Osteoblast (primary cell): ENCODE results near the gene LY6G6D. TPM values are rescaled to one million over a fixed set of nuclear protein-coding genes. Genes with fewer than 3 reads are reported as not detected.
A peak's percentile ranks its signal among the peaks of the same experiment; 100 is the strongest.

Experiments used
- DNase-seq: peaks from one replicate; pipeline ENCODE4 v3.0.0; 2011; ENCODE audit warnings: low spot score, mixed read lengths; ENCODE audit not compliant: insufficient read length; ENCODE audit errors: missing footprints
- H2AFZ ChIP-seq: 2 replicates; pipeline ENCODE4 v1.6.0; 2011; ENCODE audit warnings: mild to moderate bottlenecking, low read length
- H3K27ac ChIP-seq: 2 replicates; pipeline ENCODE4 v1.5.1; 2011; ENCODE audit warnings: mild to moderate bottlenecking, low read depth, low read length, moderate library complexity
- H3K27me3 ChIP-seq: 2 replicates; pipeline ENCODE4 v1.6.0; 2012; ENCODE audit warnings: mild to moderate bottlenecking, control low read depth, inconsistent platforms, low read length, moderate library complexity; ENCODE audit not compliant: insufficient read depth
- H3K36me3 ChIP-seq: 2 replicates; pipeline ENCODE4 v1.5.1; 2011; ENCODE audit warnings: mild to moderate bottlenecking, low read length, control low read depth, moderate library complexity; ENCODE audit not compliant: insufficient read depth
- H3K4me1 ChIP-seq: 2 replicates; pipeline ENCODE4 v1.5.1; 2011; ENCODE audit warnings: mild to moderate bottlenecking, low read length, control low read depth, moderate library complexity; ENCODE audit not compliant: insufficient read depth
- H3K4me2 ChIP-seq: 2 replicates; pipeline ENCODE4 v1.6.0; 2011; ENCODE audit warnings: mild to moderate bottlenecking, low read length; ENCODE audit not compliant: insufficient read depth
- H3K4me3 ChIP-seq: fragments of 200-600 bp; sonication (generic); 3 replicates; pipeline ENCODE4 v1.5.1; 2012; ENCODE audit warnings: mild to moderate bottlenecking, low read length, inconsistent platforms; ENCODE audit not compliant: insufficient read depth
- H3K79me2 ChIP-seq: 2 replicates; pipeline ENCODE4 v1.6.0; 2012; ENCODE audit warnings: mild to moderate bottlenecking, low read length, control low read depth, inconsistent platforms; ENCODE audit not compliant: insufficient read depth
- H3K9me3 ChIP-seq: 2 replicates; pipeline ENCODE4 v1.5.1; 2011; ENCODE audit warnings: low read depth, low read length, control low read depth
- H4K20me1 ChIP-seq: 2 replicates; pipeline ENCODE4 v1.6.0; 2012; ENCODE audit warnings: mild to moderate bottlenecking, low read length, control low read depth; ENCODE audit not compliant: insufficient read depth
- CTCF ChIP-seq: IDR thresholded peaks from 2 replicates; pipeline ENCODE4 v1.5.1; 2011; ENCODE audit warnings: mild to moderate bottlenecking, low read depth, low read length, moderate library complexity; ENCODE audit errors: extremely low read depth
- total RNA-seq: library from RNA; depleted of rRNA; stranded (reverse); fragments of >200 nt; gene quantifications from 2 replicates; pipeline ENCODE4 v1.2.3, GENCODE V29; 2012

LY6G6D gene
- total RNA-seq, 1 donor = not detected

GRCh38 chr6:31687321-31687720 lies 27.8 kb upstream of the LY6G6D start:
- peaks cover 60% of the 10 kb centered on the region for H3K36me3 ChIP-seq
- no peaks in the 10 kb centered on the region for H3K4me1 ChIP-seq
- H4K20me1 ChIP-seq = peaks cover 5% of the 10 kb centered on the region
- TF ChIP-seq CTCF = no peak
- H3K27me3 ChIP-seq = no peaks in the 10 kb centered on the region
- no peak overlapping the region for H3K27ac ChIP-seq
- no peaks in the 10 kb centered on the region for H3K79me2 ChIP-seq
- no peak for DNase-seq
- no peaks in the 10 kb centered on the region for H3K9me3 ChIP-seq
- no peak overlapping the region for H3K4me2 ChIP-seq
- H2AFZ ChIP-seq = no peak overlapping the region
- H3K4me3 ChIP-seq = no peak overlapping the region

DNA sequence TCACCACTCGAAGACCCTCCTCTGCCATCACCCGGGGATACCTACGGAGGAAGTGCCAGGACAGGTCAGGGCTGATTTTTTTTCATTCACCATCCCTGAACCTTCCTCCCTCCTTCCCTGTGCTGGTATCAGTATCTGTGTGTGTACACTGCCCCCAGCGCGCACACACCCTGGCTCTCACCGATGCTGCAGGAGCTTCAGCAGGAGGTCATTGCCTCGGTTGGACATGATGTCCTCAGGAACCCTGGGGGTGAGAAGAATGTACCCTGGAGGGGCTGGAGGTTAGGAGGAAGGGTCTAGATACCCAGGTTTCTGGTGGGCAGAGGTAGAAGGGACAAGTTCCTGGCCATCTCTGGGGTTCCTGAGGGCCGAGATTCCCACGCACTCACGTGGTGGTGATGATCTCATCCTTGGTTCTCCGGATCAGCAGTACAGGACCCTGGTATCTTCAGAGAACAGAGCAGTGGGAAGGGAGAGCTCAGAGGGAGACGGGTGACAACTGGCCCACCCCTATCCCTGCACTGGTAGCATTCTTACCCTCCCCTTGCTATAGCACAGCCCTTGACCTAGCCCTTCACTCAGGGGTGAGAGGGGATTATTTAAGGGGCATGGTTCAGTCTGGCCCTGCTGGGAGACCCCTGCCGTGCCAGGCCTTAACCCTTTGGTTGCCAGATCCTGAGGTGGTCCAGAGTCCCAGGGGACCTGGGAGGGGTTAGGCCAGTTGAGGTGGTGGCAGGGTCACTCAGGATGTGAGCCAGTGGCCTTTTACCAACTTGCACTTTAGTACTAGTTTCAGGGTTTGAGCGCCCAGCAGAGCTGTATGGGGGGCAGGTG lies 27.1 kb upstream of the LY6G6D start:
- DNase-seq = no peak
- peaks cover 66% of the 10 kb centered on the region for H3K36me3 ChIP-seq

DNA sequence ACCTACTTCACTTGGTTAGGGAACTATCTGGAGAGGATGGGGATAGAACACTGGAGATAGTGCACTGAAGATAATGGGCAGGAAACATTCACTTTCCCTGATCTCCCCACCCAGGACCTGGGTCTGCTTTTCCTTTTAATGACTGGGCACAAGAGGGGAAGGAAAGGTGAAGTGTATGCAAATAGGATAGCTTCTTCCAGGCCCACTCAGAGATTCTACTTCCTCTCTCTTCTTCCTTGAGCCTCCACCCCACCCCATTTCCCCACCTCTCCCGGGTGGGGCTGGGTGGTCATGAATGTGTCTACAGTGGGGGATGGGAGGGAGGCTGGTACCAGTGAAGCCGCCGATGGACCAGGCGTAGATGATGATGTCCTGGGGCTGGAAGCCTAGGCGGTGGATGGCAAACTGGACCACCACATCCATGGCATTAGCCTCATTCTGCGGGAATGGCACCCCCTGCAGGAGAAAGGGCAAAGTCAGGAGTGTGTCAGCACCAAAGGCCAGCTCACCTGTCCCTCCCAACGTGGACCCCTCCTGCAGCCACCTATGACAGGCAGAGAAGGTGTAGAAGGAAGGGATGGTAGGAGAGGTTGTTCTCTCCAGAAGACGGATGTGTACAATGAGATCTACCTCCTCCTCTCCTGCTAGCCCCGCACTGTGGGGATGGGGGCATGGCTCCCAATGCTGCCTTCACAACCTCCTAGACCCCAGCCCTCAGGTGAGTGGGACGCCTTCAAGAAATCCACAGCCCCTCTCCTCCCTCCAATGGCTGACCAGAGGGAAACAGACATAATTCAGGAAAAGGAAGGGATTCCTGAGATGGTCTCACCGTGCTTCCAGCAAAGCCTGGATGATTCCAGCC lies 25.7 kb upstream of the LY6G6D start:
- Histone ChIP-seq H4K20me1 (peaks cover 5% of the 10 kb centered on the region), H2AFZ (no peak overlapping the region), H3K4me3 (no peak overlapping the region), H3K36me3 (peaks cover 70% of the 10 kb centered on the region), H3K27me3 (no peaks in the 10 kb centered on the region), H3K4me2 (no peak overlapping the region), H3K9me3 (no peaks in the 10 kb centered on the region), H3K4me1 (no peaks in the 10 kb centered on the region), H3K27ac (no peak overlapping the region), H3K79me2 (no peaks in the 10 kb centered on the region)
- DNase-seq = no peak
- peak; percentile 50 for TF ChIP-seq CTCF

More for the DNA sequence above, 27.1 kb upstream of the LY6G6D start:
- H3K4me3 ChIP-seq = no peak overlapping the region
- no peak overlapping the region for H2AFZ ChIP-seq
- H3K4me2 ChIP-seq = no peak overlapping the region
- H3K27ac ChIP-seq = no peak overlapping the region
- no peaks in the 10 kb centered on the region for H3K27me3 ChIP-seq
- H4K20me1 ChIP-seq = peaks cover 5% of the 10 kb centered on the region
- H3K9me3 ChIP-seq = no peaks in the 10 kb centered on the region
- no peaks in the 10 kb centered on the region for H3K79me2 ChIP-seq
- H3K4me1 ChIP-seq = no peaks in the 10 kb centered on the region
- TF ChIP-seq CTCF = no peak
